NB4 (cell line): Measurements from ENCODE around the gene CLSTN2.

Experiments used
- DNase-seq: peaks from one replicate; pipeline ENCODE4 v3.0.0; 2010; ENCODE audit warnings: low read depth
- H3K4me3 ChIP-seq: one replicate; pipeline ENCODE4 v1.5.1; 2011; ENCODE audit warnings: mild to moderate bottlenecking, low read depth, low read length, moderate library complexity
- MYC ChIP-seq: IDR thresholded peaks from 2 replicates; pipeline ENCODE4 v1.6.1; 2011; ENCODE audit warnings: low read depth, low read length
- POLR2A ChIP-seq: IDR thresholded peaks from 2 replicates; pipeline ENCODE4 v1.6.1; 2011; ENCODE audit warnings: mild to moderate bottlenecking; ENCODE audit not compliant: insufficient read length; ENCODE audit errors: extremely low read depth
- TF ChIP-seq, protein P1 (sequence below): IDR thresholded peaks from one replicate; pipeline ENCODE4 v1.5.1; 2012; ENCODE audit warnings: low read depth, low read length
- TF ChIP-seq, protein P2 (sequence below): IDR thresholded peaks from 2 replicates; pipeline ENCODE4 v1.6.1; 2011; ENCODE audit warnings: low read depth, low read length

The CLSTN2 gene

DNA sequence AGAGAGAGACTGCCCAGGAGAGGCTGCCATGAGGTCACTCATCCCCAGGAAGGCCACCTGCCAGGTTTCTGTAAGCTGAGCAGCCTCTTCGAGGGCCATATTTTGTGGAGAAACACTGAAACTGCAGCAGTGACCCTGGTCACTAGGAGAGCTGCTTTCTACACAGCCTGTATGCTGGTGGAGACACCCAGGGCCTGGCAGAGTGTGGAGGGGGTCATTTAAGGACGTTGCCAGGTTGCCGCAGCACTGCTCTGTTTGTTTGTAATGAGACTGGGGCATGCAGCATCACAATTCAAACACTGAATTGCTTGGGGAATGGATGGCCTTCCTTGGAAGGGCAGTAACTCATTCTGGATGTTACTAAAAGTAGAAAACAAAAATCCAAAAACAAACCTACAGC lies 638.0 kb downstream of the CLSTN2 start:
- no peak overlapping the region for H3K4me3 ChIP-seq
- no peak for DNase-seq
- no peak for TF ChIP-seq POLR2A
- no peak for TF ChIP-seq MYC
- TF ChIP-seq, protein P1, sequence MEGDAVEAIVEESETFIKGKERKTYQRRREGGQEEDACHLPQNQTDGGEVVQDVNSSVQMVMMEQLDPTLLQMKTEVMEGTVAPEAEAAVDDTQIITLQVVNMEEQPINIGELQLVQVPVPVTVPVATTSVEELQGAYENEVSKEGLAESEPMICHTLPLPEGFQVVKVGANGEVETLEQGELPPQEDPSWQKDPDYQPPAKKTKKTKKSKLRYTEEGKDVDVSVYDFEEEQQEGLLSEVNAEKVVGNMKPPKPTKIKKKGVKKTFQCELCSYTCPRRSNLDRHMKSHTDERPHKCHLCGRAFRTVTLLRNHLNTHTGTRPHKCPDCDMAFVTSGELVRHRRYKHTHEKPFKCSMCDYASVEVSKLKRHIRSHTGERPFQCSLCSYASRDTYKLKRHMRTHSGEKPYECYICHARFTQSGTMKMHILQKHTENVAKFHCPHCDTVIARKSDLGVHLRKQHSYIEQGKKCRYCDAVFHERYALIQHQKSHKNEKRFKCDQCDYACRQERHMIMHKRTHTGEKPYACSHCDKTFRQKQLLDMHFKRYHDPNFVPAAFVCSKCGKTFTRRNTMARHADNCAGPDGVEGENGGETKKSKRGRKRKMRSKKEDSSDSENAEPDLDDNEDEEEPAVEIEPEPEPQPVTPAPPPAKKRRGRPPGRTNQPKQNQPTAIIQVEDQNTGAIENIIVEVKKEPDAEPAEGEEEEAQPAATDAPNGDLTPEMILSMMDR = no peak
- TF ChIP-seq, protein P2, sequence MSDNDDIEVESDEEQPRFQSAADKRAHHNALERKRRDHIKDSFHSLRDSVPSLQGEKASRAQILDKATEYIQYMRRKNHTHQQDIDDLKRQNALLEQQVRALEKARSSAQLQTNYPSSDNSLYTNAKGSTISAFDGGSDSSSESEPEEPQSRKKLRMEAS = no peak

DNA sequence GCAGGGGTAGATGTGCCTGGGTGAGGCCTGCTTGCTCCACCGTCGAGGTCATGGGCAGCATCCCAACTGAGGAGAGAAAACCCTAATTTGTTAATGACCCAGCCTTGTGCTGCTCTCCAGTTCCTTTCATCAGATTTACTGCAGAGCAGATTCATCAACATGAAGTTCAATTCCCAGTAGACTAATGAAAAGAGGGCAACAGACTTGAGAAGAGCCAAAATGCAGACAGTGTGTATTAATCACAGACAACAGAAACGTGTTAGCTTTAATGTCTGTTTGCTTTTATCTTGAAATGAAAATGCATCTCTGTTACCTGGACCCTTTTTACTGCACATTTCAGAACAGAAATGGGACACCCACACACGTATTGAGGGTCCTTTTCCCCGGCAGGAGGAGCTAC lies 639.4 kb downstream of the CLSTN2 start:
- H3K4me3 ChIP-seq = no peak overlapping the region
- DNase-seq = no peak
- TF ChIP-seq, protein P2 = no peak
- TF ChIP-seq, protein P1 = no peak
- no peak for TF ChIP-seq MYC
- TF ChIP-seq POLR2A = no peak

DNA sequence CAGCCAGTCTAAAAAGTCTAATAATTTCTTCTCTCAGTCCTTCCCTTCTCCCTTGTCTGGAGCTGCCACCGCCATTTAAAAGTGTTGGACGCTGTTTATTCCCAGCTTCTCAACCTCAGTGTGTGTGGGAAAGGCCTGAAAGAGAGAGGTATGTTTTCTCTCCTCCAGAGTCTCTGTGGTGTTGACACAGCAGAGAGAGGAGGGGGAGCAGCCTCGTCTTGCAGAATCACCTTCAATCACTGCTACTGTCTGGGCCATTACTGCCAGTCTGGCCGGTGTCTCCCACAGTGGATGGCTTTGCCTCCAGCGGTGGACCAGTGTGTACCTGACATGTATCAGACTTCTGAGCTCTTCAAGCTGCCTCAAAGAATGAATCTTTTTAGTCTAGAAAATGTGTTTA lies 641.5 kb downstream of the CLSTN2 start:
- TF ChIP-seq, protein P1 = no peak
- TF ChIP-seq, protein P2 = no peak
- TF ChIP-seq MYC (no peak), POLR2A (no peak)
- no peak overlapping the region for H3K4me3 ChIP-seq
- no peak for DNase-seq

- DNase-seq = no peak
- TF ChIP-seq POLR2A (no peak), MYC (no peak)
- TF ChIP-seq, protein P1 = no peak
- TF ChIP-seq, protein P2 = no peak
- H3K4me3 ChIP-seq = no peak overlapping the region
These were observed 642.9 kb downstream of the CLSTN2 start for GRCh38 chr3:140577911-140578310.

- no peak overlapping the region for H3K4me3 ChIP-seq
- TF ChIP-seq, protein P1 = no peak
- TF ChIP-seq, protein P2 = no peak
- TF ChIP-seq POLR2A = no peak
- TF ChIP-seq MYC = no peak
- DNase-seq = no peak
These were observed 644.3 kb downstream of the CLSTN2 start for GRCh38 chr3:140579260-140579659.

GRCh38 chr3:140580746-140581145 lies 645.8 kb downstream of the CLSTN2 start:
- H3K4me3 ChIP-seq = no peak overlapping the region
- TF ChIP-seq MYC (no peak), POLR2A (no peak)
- TF ChIP-seq, protein P1 = no peak
- TF ChIP-seq, protein P2 = no peak
- DNase-seq = no peak
